ENCODE data around the gene CCL16.

The CCL16 gene

DNA sequence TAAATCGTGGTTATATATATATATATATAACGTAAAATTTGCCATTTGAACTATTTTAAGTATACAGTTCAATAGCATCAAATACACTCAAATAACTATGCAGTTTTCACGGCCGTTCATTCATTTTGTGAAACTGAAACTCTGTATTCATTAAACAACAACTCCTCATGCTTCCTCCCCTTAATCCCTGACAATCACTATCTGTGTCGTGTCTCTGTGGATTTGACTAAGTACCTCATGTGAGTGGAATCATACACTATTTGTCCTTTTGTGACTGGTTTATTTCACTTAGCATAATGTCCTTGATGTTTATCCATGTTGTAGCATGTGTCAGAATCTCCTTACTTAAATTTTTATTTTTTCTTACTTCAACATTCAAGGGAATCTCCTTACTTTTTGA lies 33.6 kb upstream of the CCL16 start:
- TF ChIP-seq CTCF (IDR thresholded peaks at IDR 0.05; ENCODE audit: borderline replicate concordance, insufficient read depth, low read depth, low read length), result no peak
- no peak overlapping the region for H3K4me3 ChIP-seq (ENCODE audit: low read depth, low read length)

DNA sequence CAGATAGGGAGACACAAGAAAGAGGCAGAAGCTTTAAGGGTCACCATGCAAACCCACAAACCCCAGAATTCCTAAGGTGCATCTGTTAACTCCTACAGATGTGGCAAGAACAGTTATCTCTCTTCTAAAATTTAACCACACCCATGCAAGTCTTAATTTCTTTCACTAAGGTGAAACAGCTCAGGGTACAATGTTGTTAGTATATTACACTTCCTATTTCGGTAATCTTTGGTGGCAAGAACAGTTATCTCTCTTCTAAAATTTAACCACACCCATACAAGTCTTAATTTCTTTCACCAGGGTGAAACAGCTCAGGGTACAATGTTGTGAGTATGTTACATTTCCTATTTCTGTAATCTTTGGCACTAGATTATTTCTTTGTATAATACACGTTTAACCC lies 29.9 kb upstream of the CCL16 start:
- TF ChIP-seq CTCF (IDR thresholded peaks at IDR 0.05; ENCODE audit: borderline replicate concordance, insufficient read depth, low read depth, low read length), result no peak
- H3K4me3 ChIP-seq (ENCODE audit: low read depth, low read length), result no peak overlapping the region

DNA sequence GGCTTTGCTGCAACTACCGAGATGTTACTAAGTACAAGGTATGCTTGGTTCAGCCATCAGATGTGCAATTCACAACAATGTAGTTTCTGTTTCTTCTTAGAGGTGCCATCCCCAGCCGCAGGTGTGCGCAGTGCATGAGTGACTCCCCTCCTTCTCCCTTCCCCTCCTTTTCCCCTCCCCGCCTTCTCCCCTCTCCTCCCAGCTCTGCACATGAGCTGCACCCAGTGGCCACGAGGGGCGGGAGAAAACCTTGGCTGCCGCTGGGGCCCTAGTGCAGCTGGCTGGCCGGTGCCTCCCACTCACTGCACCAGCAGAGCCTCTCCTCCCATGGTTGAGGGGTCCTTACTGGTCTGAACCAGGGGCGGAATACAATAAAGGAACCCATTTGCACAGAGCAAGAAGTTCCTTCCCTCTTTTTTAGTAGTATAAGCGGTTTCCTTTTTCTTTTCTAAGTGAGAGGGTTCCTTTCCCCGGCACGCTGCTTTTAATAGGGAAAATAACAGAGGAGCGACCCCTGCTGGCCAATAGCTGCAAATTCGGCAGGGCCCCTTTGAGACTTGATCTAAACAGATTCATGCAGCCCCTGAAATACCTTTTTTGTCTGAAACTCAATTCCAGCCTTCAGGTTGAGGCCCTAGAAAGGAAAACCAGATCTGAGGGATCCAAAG lies 27.8 kb upstream of the CCL16 start:
- no peak overlapping the region for H3K4me3 ChIP-seq (ENCODE audit: low read depth, low read length)
- TF ChIP-seq CTCF (IDR thresholded peaks at IDR 0.05; ENCODE audit: borderline replicate concordance, insufficient read depth, low read depth, low read length), result peak; percentile 53

- TF ChIP-seq CTCF (IDR thresholded peaks at IDR 0.05; ENCODE audit: borderline replicate concordance, insufficient read depth, low read depth, low read length), result no peak
- no peak overlapping the region for H3K4me3 ChIP-seq (ENCODE audit: low read depth, low read length)
Observed at GRCh38 chr17:36004594-36005108, 23.4 kb upstream of the CCL16 start.

- TF ChIP-seq CTCF (IDR thresholded peaks at IDR 0.05; ENCODE audit: borderline replicate concordance, insufficient read depth, low read depth, low read length), result no peak
- H3K4me3 ChIP-seq (ENCODE audit: low read depth, low read length), result no peak overlapping the region
Observed at GRCh38 chr17:36002631-36003030, 21.3 kb upstream of the CCL16 start.

GRCh38 chr17:36001862-36002603 lies 20.7 kb upstream of the CCL16 start:
- H3K4me3 ChIP-seq (ENCODE audit: low read depth, low read length), result no peak overlapping the region

More at GRCh38 chr17:36001862-36002603, 20.7 kb upstream of the CCL16 start:
- TF ChIP-seq CTCF (IDR thresholded peaks at IDR 0.05; ENCODE audit: borderline replicate concordance, insufficient read depth, low read depth, low read length), result no peak
